Activated T-helper 17 cell treated with anti-CD3 and anti-CD28 coated beads, Interleukin-2, amount 50 U/mL, for 72 hours (primary cell): ENCODE measurements around the gene GPSM3. TPM values are rescaled to one million over a fixed set of nuclear protein-coding genes. Genes with fewer than 3 reads are reported as not detected.
"Not testable (repeated sequence)": the region's sequence is repeated elsewhere in the genome, so short reads cannot be mapped to it uniquely, and the experiment has no call there.

Source experiments
- ATAC-seq: fragments of 150-1000 bp; cut with Tn5 transposase; replicated peaks from 2 replicates; pipeline ENCODE4 v1.10.0; 2021; ENCODE audit warnings: mild to moderate bottlenecking, moderate library complexity
- H3K27ac Mint-ChIP-seq: one replicate; pipeline ENCODE4 v1.8.0; 2022; ENCODE audit warnings: mixed read lengths
- H3K27me3 Mint-ChIP-seq: one replicate; pipeline ENCODE4 v1.8.0; 2022; ENCODE audit warnings: mixed read lengths
- H3K36me3 Mint-ChIP-seq: one replicate; pipeline ENCODE4 v1.8.0; 2022; ENCODE audit warnings: low read depth, mild to moderate bottlenecking, mixed read lengths
- H3K4me1 Mint-ChIP-seq: one replicate; pipeline ENCODE4 v1.8.0; 2022; ENCODE audit warnings: mixed read lengths
- H3K4me3 Mint-ChIP-seq: one replicate; pipeline ENCODE4 v1.8.0; 2022; ENCODE audit warnings: mild to moderate bottlenecking, mixed read lengths
- H3K9me3 Mint-ChIP-seq: one replicate; pipeline ENCODE4 v1.8.0; 2022; ENCODE audit warnings: mixed read lengths
- total RNA-seq, 2 donors: library from RNA; stranded (reverse); gene quantifications; one replicate each; pipeline ENCODE4 v1.2.3, GENCODE V29; 2022

Gene GPSM3
- total RNA-seq, 2 donors from 2014 or later, result 136 to 227 TPM

GRCh38 chr6:32195652-32195901 is 3.1 kb upstream of the GPSM3 start:
- Mint-ChIP-seq H3K27me3 (peaks cover 3% of the 10 kb centered on the region), H3K9me3 (no peaks in the 10 kb centered on the region), H3K36me3 (peaks cover 24% of the 10 kb centered on the region), H3K4me3 (peak overlapping the region; percentile 98), H3K27ac (peak overlapping the region; percentile 97), H3K4me1 (peaks cover 23% of the 10 kb centered on the region)
- ATAC-seq, result peak; percentile 89

- Mint-ChIP-seq H3K4me1 (peaks cover 23% of the 10 kb centered on the region), H3K27ac (peak overlapping the region; percentile 97), H3K27me3 (no peaks in the 10 kb centered on the region), H3K4me3 (peak overlapping the region; percentile 98), H3K9me3 (no peaks in the 10 kb centered on the region), H3K36me3 (peaks cover 30% of the 10 kb centered on the region)
- no peak for ATAC-seq
These were observed 2.6 kb upstream of the GPSM3 start for GRCh38 chr6:32194825-32195651.

- no peak for ATAC-seq
- Mint-ChIP-seq H3K36me3 (peaks cover 35% of the 10 kb centered on the region), H3K27ac (peak overlapping the region; percentile 97), H3K27me3 (no peaks in the 10 kb centered on the region), H3K4me3 (peak overlapping the region; percentile 98), H3K4me1 (peaks cover 23% of the 10 kb centered on the region), H3K9me3 (no peaks in the 10 kb centered on the region)
These were observed 1.9 kb upstream of the GPSM3 start for GRCh38 chr6:32194388-32194787.

- Mint-ChIP-seq H3K4me1 (peaks cover 32% of the 10 kb centered on the region), H3K36me3 (peaks cover 48% of the 10 kb centered on the region), H3K4me3 (peak overlapping the region; percentile 98), H3K27ac (peak overlapping the region; percentile 98)
- not testable (repeated sequence) for H3K27me3 Mint-ChIP-seq, H3K9me3 Mint-ChIP-seq, ATAC-seq
These were observed 653 bp upstream of the GPSM3 start for GRCh38 chr6:32193096-32193495.

- H3K4me3 Mint-ChIP-seq, result peak overlapping the region; percentile 98
- no peaks in the 10 kb centered on the region for H3K9me3 Mint-ChIP-seq
- peak overlapping the region; percentile 98 for H3K27ac Mint-ChIP-seq
- H3K36me3 Mint-ChIP-seq, result peaks cover 59% of the 10 kb centered on the region
- H3K27me3 Mint-ChIP-seq, result no peaks in the 10 kb centered on the region
- no peak for ATAC-seq
- peaks cover 39% of the 10 kb centered on the region for H3K4me1 Mint-ChIP-seq
These were observed 491 bp downstream of the GPSM3 start for GRCh38 chr6:32191696-32192607.

GRCh38 chr6:32190911-32191677 is 1.3 kb downstream of the GPSM3 start:
- peak overlapping the region; percentile 98 for H3K4me3 Mint-ChIP-seq
- H3K36me3 Mint-ChIP-seq, result peaks cover 68% of the 10 kb centered on the region
- no peaks in the 10 kb centered on the region for H3K9me3 Mint-ChIP-seq
- H3K27ac Mint-ChIP-seq, result peak overlapping the region; percentile 98
- H3K27me3 Mint-ChIP-seq, result no peaks in the 10 kb centered on the region
- H3K4me1 Mint-ChIP-seq, result peaks cover 43% of the 10 kb centered on the region
- ATAC-seq, result no peak

- ATAC-seq, result peak; percentile 63
These were observed 2.2 kb downstream of the GPSM3 start, which contains the start of gene PBX2 for GRCh38 chr6:32190054-32190851. TSS of gene PBX2 (minus strand) at chr6:32190202. CDS start at chr6:32189915, 287 bp downstream.

GRCh38 chr6:32189742-32190053 is 2.7 kb downstream of the GPSM3 start:
- no peaks in the 10 kb centered on the region for H3K9me3 Mint-ChIP-seq
- peak overlapping the region; percentile 98 for H3K27ac Mint-ChIP-seq
- H3K27me3 Mint-ChIP-seq, result no peaks in the 10 kb centered on the region
- H3K4me1 Mint-ChIP-seq, result peaks cover 42% of the 10 kb centered on the region
- H3K4me3 Mint-ChIP-seq, result peak overlapping the region; percentile 98
- H3K36me3 Mint-ChIP-seq, result peaks cover 81% of the 10 kb centered on the region
- ATAC-seq, result no peak

More at GRCh38 chr6:32190054-32190851, 2.2 kb downstream of the GPSM3 start, which contains the start of gene PBX2:
- peaks cover 76% of the 10 kb centered on the region for H3K36me3 Mint-ChIP-seq
- no peaks in the 10 kb centered on the region for H3K9me3 Mint-ChIP-seq
- peaks cover 48% of the 10 kb centered on the region for H3K4me1 Mint-ChIP-seq
- H3K4me3 Mint-ChIP-seq, result peak within 1 kb of the TSS; percentile 98
- peak within 1 kb of the TSS; percentile 98 for H3K27ac Mint-ChIP-seq
- H3K27me3 Mint-ChIP-seq, result no peaks in the 10 kb centered on the region

GRCh38 chr6:32189069-32189741 is 3.2 kb downstream of the GPSM3 start:
- peak overlapping the region; percentile 95 for H3K27ac Mint-ChIP-seq
- no peaks in the 10 kb centered on the region for H3K9me3 Mint-ChIP-seq
- H3K4me3 Mint-ChIP-seq, result peak overlapping the region; percentile 98
- H3K36me3 Mint-ChIP-seq, result peaks cover 84% of the 10 kb centered on the region
- no peaks in the 10 kb centered on the region for H3K27me3 Mint-ChIP-seq
- peaks cover 39% of the 10 kb centered on the region for H3K4me1 Mint-ChIP-seq
- no peak for ATAC-seq

GRCh38 chr6:32188381-32189068 is 3.9 kb downstream of the GPSM3 start:
- no peaks in the 10 kb centered on the region for H3K27me3 Mint-ChIP-seq
- H3K36me3 Mint-ChIP-seq, result peaks cover 90% of the 10 kb centered on the region
- peaks cover 33% of the 10 kb centered on the region for H3K4me1 Mint-ChIP-seq
- H3K4me3 Mint-ChIP-seq, result peak overlapping the region; percentile 98
- H3K27ac Mint-ChIP-seq, result peak overlapping the region; percentile 95
- H3K9me3 Mint-ChIP-seq, result no peaks in the 10 kb centered on the region
- ATAC-seq, result no peak

GRCh38 chr6:32187725-32188380 is 4.6 kb downstream of the GPSM3 start:
- H3K36me3 Mint-ChIP-seq, result peaks cover 96% of the 10 kb centered on the region
- H3K4me3 Mint-ChIP-seq, result peak overlapping the region; percentile 98
- peak overlapping the region; percentile 88 for H3K27ac Mint-ChIP-seq
- H3K9me3 Mint-ChIP-seq, H3K27me3 Mint-ChIP-seq, ATAC-seq: not testable (repeated sequence)
- H3K4me1 Mint-ChIP-seq, result peaks cover 35% of the 10 kb centered on the region

- Mint-ChIP-seq H3K36me3 (peaks cover 96% of the 10 kb centered on the region), H3K4me3 (peak overlapping the region; percentile 98), H3K27me3 (no peaks in the 10 kb centered on the region), H3K27ac (peak overlapping the region; percentile 88), H3K4me1 (peaks cover 36% of the 10 kb centered on the region), H3K9me3 (no peaks in the 10 kb centered on the region)
- ATAC-seq, result no peak
These were observed 5.3 kb downstream of the GPSM3 start for GRCh38 chr6:32187009-32187709.
